Activated CD8-positive, alpha-beta memory T cell treated with anti-CD3 and anti-CD28 coated beads for 1 hour (primary cell): ENCODE measurements around the gene RYR2.

Experiments used
- DNase-seq, 2 donors: peaks; one replicate each; pipeline ENCODE4 v3.0.0-alpha.2; 2020; ENCODE audit warnings: low read depth in 1 of 2; ENCODE audit errors: extremely low read depth in 1 of 2

Gene RYR2

DNA sequence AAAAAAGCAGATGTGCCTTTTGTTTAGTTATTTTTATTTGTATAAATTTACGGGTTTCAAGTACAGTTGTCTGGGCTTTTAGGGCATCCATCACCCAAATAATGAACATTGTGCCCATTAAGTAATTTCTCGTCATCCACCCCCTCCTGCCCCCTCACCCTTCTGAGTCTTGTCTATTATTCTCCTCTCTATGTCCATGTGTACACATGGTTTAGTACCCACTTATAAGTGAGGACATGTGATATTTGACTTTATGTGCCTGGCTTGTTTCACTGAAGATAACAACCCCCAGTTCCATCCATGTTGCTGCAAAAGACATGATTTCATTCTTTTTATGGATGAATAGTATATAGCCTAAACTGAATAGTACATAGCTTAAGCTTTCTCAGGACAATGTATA, 659.5 kb downstream of the RYR2 start:
- no peak for DNase-seq

GRCh38 chr1:237702161-237702560, 660.2 kb downstream of the RYR2 start:
- DNase-seq, result no peak

- no peak for DNase-seq
Observed at GRCh38 chr1:237705462-237705861, 663.5 kb downstream of the RYR2 start.

GRCh38 chr1:237709355-237709754, 667.4 kb downstream of the RYR2 start:
- DNase-seq, result no peak

DNA sequence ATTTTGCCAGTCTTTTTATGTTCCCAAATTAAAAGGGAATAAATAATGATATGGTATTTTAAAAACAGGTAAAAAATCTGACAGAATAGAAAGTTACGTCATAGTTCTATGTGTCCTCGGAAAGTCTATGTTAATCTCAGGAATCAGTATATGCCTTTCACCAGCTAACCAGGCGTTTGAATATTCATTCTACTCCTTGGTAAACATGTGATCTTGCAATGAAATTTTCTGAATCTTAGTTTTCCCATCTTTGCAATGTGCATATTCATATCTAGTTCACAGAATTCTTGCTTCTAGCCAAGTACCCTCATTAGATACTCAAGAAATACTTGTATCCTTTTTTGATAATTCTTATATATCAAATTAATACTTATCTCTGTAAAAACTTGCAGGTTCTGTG, 669.3 kb downstream of the RYR2 start:
- no peak for DNase-seq

DNA sequence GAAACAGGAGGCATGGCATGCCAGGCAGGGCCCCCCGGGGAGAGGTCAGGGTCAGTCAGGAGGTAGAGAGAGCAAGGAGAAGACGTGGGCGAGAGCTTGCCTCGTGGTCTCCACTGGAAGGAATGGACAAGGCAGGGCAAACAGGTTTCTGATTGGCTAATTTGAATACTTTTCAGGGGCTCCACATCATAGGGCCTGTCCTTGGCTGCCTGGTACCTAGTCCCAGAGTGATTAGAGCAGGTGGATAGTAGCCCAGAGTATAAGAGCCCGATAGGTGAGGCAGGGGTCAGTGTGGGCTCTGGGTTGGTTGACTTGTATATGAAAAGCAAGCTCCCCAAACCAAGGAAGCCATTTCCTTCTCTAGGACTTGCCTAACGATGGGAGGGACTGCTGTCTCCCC, 670.1 kb downstream of the RYR2 start:
- DNase-seq, result no peak

DNA sequence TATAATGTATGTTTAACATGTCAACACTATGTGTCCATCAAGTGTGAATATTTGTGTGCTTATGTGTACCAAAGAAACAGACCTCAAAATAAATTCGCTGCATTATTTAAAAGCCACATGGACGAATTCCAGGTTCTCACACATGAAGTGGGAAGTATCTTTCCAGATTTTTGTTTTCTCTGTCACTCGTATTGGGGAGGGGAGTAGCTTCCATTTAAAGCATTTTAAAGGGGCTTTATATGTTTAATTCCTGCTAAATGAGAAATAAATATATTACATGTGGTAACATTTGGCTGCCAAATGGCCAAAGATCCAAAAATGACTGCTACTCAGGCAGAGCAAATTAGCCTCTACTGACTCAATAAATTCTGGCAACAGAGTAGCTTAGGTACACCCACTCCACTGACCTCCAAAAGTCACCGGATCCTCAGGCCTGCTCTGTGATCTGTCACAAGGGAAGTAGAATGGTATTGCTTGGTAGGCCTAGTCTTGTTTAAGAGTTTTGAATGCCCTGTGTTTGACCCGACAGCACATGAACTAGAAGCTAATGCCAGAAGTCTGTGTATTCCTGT, 670.7 kb downstream of the RYR2 start:
- DNase-seq, result no peak

GRCh38 chr1:237713916-237714315, 671.9 kb downstream of the RYR2 start:
- no peak for DNase-seq

GRCh38 chr1:237717106-237717505, 675.1 kb downstream of the RYR2 start:
- no peak for DNase-seq

DNA sequence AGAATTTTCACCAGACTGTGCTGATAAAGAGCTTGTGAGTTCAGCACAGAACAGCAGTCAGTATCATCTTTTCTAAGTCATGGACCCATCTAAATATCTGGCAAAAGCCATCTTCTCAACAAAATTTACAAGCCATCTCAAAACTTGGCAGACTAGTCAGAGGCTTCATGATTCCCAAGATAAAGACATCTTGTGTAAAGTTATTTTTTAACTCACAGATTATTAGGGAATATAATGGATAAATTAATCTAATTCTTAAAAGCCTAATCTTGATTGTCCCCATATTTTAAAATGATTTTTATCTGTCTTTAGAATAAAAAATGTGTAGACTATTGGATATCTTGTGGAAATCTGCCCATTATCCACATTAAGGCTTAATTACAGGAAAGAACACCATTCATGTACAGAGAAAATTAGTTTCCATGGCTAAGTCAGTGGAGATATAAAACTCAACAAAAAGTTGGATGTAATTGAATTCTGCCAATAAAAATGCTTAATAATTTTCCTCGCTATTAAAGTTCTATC, 688.9 kb downstream of the RYR2 start:
- no peak for DNase-seq

- DNase-seq, result no peak
Observed at GRCh38 chr1:237732657-237733056, 690.7 kb downstream of the RYR2 start.

- no peak for DNase-seq
Observed at GRCh38 chr1:237736372-237737029, 694.5 kb downstream of the RYR2 start.

GRCh38 chr1:237737448-237737847, 695.5 kb downstream of the RYR2 start:
- DNase-seq, result no peak

- DNase-seq, result no peak
Observed at GRCh38 chr1:237737938-237738610, 696.1 kb downstream of the RYR2 start.

- DNase-seq, result no peak
Observed at GRCh38 chr1:237740846-237741245, 698.9 kb downstream of the RYR2 start.

DNA sequence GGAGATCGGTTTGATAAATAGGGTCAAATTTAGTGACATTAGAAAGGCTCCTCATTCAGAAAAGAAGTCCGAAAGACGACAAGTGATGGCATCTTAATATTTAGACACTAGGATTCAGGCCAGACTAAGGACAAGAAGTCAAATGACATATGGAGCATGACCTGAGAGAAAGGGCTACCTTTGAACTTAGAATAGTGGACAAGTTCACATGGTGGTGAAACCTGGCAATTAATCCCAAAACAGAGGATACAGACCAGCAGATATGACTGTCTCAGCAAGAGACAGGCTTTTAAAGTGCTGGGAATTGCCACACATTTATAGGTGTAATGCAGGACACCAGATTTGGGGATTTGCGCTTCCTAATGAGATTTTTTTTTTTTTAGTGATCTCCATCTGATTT, 703.6 kb downstream of the RYR2 start:
- DNase-seq, result no peak

DNA sequence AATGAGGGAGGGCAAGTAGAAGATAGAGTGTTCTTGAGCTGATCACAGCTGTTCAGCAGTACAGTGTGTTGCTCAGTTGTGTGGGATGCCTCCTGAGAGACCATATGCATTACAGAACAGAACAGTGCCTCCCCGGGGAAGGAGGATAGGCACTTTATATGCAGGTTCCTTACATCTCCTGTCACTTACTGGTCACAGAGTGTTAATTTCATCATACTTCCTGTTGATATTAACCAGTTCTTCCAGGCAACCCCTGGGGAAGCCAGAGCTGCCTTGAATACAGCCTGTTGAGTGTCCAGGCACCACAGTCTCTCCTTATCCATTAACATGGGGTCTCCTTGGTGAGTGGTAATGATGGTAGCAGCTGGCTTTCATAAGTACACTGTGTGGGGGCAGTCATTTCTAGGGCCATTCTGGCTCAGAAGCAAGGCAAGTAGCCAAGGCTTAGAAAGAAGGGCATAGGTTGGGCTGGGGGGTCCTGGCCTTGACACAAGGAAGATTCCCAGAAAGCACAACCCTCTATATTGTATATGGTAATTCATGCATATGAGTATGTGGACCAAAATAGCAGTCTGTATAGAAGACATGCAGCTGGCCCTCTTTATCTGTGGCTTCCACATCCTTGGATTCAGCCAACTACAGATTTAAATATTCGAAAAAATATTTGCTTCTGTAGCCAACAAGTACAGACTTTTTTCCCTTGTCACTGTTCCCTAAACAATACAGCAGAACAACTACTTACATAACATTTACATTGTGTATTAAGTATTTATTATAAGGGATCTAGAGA, 706.4 kb downstream of the RYR2 start:
- no peak for DNase-seq

GRCh38 chr1:237749122-237749521, 707.1 kb downstream of the RYR2 start:
- no peak for DNase-seq

DNA sequence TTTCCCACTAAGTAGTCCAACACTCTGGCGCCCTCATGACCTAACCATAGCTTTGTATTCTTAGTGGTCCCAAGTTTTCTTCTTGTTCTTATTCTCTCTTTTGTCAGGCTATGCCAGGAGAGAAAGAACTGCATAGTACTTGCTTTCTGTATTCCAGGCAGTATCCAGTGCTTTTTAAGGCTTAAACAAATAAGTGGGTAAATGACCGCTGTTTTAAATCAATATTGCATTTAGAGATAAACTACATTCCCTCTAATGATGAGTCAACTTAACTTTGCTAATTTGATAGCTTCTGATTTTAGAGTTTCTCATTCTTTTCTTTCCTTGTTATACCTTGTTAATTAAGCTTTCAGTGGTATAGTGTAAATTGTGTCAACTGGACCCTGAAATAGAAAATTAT, 709.1 kb downstream of the RYR2 start:
- no peak for DNase-seq

GRCh38 chr1:237754627-237755026, 712.6 kb downstream of the RYR2 start:
- DNase-seq, result no peak

- no peak for DNase-seq
Observed at GRCh38 chr1:237756304-237756967, 714.5 kb downstream of the RYR2 start.
